ENCODE results near the gene HSPG2.

DNA sequence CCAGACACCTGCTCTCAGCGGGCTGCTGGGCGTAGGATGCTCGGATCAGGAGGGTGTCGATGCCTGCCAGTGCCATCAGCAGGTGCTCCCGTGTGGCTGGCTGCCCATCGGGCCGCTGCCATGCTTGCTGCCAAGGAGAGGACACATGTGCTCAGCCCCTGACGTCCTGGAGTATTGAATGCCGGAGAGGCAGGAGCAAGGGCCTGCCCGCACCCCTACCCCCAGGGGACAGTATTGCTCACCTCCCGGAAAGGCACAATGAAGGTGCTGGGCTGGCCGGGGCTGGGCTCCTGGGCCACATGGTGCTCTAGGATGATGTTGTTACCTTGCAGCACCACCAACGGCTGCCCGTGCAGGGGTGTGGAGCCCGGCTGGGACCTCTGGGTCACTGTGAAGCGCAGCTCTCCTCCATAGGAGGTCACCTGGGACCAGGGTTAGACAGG, 61.5 kb downstream of the HSPG2 start:
- TF ChIP-seq POLR2A (IDR thresholded peaks at IDR 0.05), result no peak
- TF ChIP-seq EP300 (IDR thresholded peaks at IDR 0.05), result no peak
- TF ChIP-seq, protein P1, sequence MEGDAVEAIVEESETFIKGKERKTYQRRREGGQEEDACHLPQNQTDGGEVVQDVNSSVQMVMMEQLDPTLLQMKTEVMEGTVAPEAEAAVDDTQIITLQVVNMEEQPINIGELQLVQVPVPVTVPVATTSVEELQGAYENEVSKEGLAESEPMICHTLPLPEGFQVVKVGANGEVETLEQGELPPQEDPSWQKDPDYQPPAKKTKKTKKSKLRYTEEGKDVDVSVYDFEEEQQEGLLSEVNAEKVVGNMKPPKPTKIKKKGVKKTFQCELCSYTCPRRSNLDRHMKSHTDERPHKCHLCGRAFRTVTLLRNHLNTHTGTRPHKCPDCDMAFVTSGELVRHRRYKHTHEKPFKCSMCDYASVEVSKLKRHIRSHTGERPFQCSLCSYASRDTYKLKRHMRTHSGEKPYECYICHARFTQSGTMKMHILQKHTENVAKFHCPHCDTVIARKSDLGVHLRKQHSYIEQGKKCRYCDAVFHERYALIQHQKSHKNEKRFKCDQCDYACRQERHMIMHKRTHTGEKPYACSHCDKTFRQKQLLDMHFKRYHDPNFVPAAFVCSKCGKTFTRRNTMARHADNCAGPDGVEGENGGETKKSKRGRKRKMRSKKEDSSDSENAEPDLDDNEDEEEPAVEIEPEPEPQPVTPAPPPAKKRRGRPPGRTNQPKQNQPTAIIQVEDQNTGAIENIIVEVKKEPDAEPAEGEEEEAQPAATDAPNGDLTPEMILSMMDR (IDR thresholded peaks at IDR 0.05), result no peak

Measured in ovary (tissue), 3 donors.